HG03469 (cell line): Measurements from ENCODE around the gene RGPD3.
"Not testable (repeated sequence)": the region's sequence is repeated elsewhere in the genome, so short reads cannot be mapped to it uniquely, and the experiment has no call there.

ENCODE experiments used
- ATAC-seq: cut with Tn5 transposase; IDR thresholded peaks from one replicate; pipeline ENCODE4 v1.9.1; 2021; ENCODE audit warnings: mild to moderate bottlenecking, moderate library complexity, moderate number of reproducible peaks; ENCODE audit not compliant: unreplicated experiment

RGPD3 gene

GRCh38 chr2:106468107-106468506, at the start of gene RGPD3:
Gene RGPD3, minus strand, starts transcription at chr2:106468413. Its CDS starts 125 bp downstream, at chr2:106468288.
- not testable (repeated sequence) for ATAC-seq

- no peak for ATAC-seq
Measured at GRCh38 chr2:106517329-106517728, 49.1 kb upstream of the RGPD3 start.

GRCh38 chr2:106516864-106517263, 48.7 kb upstream of the RGPD3 start:
- no peak for ATAC-seq

GRCh38 chr2:106516436-106516835, 48.2 kb upstream of the RGPD3 start:
- ATAC-seq = no peak

GRCh38 chr2:106514827-106515226, 46.6 kb upstream of the RGPD3 start:
- not testable (repeated sequence) for ATAC-seq

- ATAC-seq = not testable (repeated sequence)
Measured at GRCh38 chr2:106513391-106513790, 45.2 kb upstream of the RGPD3 start.

GRCh38 chr2:106511934-106512333, 43.7 kb upstream of the RGPD3 start:
- ATAC-seq = not testable (repeated sequence)

GRCh38 chr2:106511476-106511901, 43.3 kb upstream of the RGPD3 start:
- not testable (repeated sequence) for ATAC-seq

- not testable (repeated sequence) for ATAC-seq
Measured at GRCh38 chr2:106510791-106511190, 42.6 kb upstream of the RGPD3 start.

GRCh38 chr2:106509374-106509770, 41.2 kb upstream of the RGPD3 start:
- ATAC-seq = not testable (repeated sequence)

- ATAC-seq = not testable (repeated sequence)
Measured at GRCh38 chr2:106508660-106509373, 40.6 kb upstream of the RGPD3 start.

GRCh38 chr2:106506002-106506687, 37.9 kb upstream of the RGPD3 start:
- not testable (repeated sequence) for ATAC-seq

GRCh38 chr2:106504787-106505186, 36.6 kb upstream of the RGPD3 start:
- ATAC-seq = not testable (repeated sequence)

GRCh38 chr2:106504192-106504591, 36.0 kb upstream of the RGPD3 start:
- not testable (repeated sequence) for ATAC-seq

- not testable (repeated sequence) for ATAC-seq
Measured at GRCh38 chr2:106502351-106502750, 34.1 kb upstream of the RGPD3 start.

- ATAC-seq = not testable (repeated sequence)
Measured at GRCh38 chr2:106500350-106500749, 32.1 kb upstream of the RGPD3 start.

GRCh38 chr2:106498549-106498948, 30.3 kb upstream of the RGPD3 start:
- not testable (repeated sequence) for ATAC-seq

GRCh38 chr2:106492913-106493312, 24.7 kb upstream of the RGPD3 start:
- ATAC-seq = not testable (repeated sequence)

GRCh38 chr2:106492399-106492798, 24.2 kb upstream of the RGPD3 start:
- ATAC-seq = not testable (repeated sequence)

GRCh38 chr2:106489701-106490100, 21.5 kb upstream of the RGPD3 start:
- ATAC-seq = not testable (repeated sequence)

GRCh38 chr2:106487386-106488191, 19.4 kb upstream of the RGPD3 start:
- ATAC-seq = not testable (repeated sequence)
